Measurements from ENCODE around the gene INSL3.
A peak's percentile ranks its signal among the peaks of the same experiment; 100 is the strongest.

The INSL3 gene

DNA sequence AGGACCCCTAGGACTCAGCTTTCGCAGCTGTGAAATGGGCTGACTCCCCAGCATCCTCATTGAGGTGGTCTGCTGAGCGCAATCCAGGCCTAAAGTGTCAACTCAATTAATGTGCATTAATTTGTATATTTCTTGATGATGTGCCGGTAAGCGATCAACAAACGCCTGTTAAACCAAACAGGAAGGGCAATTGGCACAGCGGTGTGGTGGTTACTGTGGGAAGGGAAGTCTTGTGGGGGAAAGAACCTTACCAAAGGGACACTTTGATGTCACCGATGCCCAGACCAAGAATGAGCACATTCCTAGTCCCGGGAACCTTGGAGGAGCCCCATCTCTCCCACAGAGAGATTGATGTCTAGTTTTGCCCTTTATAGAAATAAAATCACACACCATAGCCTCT lies 24.8 kb upstream of the INSL3 start:
- no peak for DNase-seq (ENCODE audit: low read depth in 2 of 2)

DNA sequence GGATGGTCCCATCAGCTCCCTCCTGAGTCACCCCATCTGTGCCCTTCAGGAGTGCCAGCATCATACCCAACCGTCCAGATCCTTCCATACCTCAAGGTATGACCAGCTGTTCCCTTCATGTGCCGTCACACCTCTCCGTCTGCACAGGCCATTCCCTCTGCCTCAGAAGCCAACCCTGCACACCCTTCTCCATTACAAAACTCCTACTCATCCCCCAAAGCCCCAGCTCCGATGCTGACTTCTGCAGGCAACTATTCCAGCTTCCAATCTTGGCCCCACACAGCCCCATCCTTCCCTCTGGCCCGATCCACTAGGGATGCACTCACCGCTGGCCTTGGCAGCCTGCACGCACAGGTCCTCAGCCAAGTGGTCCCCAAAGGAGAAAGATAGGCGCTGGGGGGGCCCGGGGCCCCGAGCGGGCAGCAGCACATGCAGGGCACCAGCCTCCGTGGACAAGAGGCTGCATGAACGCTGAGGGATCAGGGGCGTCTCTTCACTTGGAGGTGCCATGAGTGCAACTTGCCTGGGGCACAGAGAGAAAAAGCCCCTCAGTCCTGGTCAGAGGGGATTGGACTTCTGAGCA lies 22.7 kb upstream of the INSL3 start:
- DNase-seq (ENCODE audit: low read depth in 2 of 2), result no peak

DNA sequence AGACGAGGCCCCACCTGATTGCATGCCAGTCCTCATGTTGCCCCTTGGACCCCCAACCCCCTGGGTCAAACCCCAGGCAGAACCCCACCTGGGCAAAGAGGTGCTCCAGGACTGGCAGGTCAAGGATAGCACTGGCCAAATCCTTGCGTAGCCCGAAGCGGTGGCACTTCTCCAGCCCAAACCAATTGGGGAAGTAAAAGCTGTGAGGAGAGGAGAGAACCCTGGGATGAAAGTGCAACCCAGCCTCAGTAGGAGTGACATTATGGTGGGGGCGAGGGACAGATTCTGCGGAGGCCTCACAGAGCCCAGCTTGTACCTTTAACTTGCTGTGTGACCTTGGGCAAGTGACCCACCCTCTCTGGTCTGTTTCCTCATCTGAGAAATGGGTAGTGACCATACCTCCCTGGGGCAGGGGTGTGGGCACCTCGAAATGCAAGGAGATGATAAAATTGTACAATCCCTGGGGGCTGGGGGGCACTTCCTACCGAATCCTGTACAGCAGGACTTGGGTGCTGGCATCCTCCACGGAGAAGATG lies 22.0 kb upstream of the INSL3 start:
- no peak for DNase-seq (ENCODE audit: low read depth in 2 of 2)

DNA sequence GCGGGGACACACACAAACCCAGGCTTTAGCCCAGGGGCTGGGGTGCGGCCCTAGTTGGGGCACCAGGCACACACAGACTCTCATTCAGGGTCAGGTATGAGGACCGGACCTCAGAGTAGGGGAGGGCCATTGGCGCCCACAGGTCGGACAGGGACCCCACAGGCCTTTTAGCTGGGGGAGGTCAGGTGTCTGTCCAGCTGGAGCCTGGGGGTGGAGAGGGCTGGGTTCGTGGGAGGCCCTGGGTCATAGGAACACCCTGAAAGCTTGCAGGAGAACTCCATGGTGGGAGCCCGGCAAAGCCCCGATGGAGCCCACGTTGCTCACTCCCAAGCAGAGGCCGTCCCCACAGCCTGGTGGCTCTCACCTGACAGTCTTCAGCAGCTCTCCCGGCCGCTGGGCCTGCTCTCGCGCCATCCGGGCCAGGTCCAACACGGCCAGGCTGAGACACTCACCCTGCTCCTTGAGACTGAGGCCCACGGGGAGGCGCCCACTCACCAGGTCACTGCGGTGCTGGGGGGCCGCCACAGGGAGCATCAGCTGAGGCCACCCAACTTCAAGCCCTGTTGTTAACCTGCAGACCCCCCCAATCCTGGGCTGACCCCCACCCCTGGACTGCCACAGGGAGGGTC lies 21.5 kb upstream of the INSL3 start:
- DNase-seq (ENCODE audit: low read depth in 2 of 2), result no peak

DNA sequence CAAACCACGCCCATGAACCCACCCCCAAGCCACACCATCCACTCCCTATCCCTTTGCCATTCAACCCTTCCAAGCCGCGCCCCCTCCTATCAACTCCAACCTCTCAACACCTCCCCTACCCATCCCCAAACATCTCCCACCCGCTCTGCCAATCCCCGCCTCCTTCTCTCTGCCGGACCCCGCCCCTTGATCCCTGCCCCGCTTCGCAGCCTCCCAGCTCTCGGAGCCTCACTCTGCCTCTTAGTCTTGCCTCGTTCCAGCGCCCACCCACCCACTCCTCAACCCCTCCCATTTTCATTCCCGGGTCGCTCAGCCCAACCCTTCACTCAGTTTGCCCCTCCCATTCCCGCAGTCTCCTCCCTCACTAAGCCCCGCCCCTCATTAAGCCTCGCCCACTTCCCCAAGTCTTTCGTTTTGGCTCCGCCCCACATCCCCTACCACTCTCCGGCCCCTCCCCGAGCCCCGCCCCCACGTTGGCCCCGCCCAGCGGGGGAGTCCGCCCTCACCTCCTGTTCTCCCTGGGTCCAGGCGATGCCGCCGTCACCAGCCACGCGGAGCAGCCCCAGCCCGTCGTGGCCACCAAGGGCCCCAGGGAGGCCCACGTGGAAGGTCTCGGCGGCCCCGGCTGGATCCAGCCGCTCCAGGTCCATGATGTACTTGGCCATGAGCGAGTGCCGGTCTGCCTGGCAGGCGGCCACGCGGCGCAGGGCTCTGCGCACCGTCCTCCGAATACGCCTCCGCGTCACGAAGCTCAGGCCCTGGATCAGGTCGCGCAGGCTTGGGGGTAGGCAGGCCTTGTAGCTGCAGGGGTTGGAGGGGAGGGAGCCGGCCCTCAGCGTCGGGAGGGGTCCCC lies 20.7 kb upstream of the INSL3 start:
- peak in 1 of 2 donors; percentile 56 for DNase-seq (ENCODE audit: low read depth in 2 of 2)

DNA sequence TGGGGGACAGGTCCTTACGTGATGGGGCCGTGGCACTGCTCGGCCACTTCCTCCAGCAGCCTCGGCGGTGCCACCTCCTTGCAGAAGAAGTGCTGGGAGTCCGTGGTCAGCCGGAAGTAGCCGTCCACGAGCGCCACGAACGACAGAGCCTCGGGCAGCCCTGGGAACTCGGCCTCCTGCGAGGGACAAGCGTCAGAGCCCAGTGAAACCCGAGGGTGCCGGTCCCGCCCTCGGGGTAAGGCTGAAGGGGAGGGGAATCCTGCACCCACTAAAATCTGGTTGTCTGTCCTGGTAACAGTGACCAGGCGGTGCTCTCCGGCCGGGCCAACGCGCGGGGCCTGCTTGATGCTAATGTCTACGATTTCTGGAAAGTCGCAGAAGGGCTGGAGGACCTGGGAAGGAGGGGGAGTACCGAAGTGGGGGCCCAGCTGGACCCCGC lies 20.1 kb upstream of the INSL3 start:
- DNase-seq (ENCODE audit: low read depth in 2 of 2), result no peak

DNA sequence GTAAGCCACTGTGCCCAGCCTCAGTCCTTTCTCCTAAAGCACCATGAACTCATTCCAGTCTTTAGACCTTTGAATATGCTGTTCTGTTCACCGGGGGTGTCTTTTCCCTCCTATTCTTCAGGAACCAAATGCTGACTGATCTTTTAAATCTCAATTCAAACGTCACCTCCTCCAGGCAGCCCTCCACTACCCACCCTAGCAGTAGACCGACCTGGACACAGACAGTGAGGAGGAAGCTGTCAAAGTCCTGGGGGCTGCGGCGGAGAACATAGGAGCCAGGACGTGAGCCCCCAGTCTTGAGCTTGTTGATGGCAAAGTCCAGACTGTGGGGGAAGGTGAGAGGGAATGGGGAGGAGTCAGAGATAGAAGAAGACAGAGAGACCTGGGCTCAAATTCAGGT lies 18.7 kb upstream of the INSL3 start:
- DNase-seq (ENCODE audit: low read depth in 2 of 2), result no peak

DNA sequence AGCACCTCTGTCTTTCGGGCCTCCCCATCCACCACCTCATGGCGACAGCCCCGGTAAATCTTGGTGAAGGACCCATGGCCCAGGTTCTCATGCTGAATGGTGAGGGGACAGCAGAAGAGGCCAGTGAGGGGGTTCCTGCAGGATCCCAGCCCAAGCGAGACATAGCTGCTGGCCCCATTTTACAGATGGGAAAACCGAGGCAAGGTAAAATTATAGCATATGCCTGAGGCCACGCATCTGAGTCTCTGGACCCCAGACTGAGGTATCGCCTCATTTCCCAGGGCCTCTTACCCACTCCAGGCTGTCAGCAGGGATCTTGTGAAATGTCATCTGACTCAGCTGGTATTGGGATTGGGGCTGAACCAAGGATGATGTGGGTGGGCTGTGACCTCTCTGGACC lies 16.7 kb upstream of the INSL3 start:
- DNase-seq (ENCODE audit: low read depth in 2 of 2), result no peak

DNA sequence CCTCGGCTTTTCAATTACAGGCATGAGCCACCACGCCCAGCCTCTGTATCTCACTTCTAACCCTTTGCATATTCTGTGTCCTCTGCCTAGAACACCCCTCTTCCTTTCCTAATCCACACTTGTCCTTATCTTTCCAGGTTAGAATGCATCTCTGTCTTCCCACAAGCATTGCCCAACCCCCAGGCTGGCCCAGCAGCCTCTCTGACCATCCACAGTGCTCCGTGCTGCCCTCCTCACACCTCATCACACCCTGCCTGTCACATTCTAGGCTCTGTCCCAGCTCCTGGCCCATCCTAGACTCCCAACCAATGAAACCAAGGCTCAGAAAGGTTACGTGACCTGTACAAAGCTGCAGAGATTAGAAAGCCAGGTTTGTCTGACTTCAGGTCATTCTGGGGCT lies 15.2 kb upstream of the INSL3 start:
- DNase-seq (ENCODE audit: low read depth in 2 of 2), result no peak

DNA sequence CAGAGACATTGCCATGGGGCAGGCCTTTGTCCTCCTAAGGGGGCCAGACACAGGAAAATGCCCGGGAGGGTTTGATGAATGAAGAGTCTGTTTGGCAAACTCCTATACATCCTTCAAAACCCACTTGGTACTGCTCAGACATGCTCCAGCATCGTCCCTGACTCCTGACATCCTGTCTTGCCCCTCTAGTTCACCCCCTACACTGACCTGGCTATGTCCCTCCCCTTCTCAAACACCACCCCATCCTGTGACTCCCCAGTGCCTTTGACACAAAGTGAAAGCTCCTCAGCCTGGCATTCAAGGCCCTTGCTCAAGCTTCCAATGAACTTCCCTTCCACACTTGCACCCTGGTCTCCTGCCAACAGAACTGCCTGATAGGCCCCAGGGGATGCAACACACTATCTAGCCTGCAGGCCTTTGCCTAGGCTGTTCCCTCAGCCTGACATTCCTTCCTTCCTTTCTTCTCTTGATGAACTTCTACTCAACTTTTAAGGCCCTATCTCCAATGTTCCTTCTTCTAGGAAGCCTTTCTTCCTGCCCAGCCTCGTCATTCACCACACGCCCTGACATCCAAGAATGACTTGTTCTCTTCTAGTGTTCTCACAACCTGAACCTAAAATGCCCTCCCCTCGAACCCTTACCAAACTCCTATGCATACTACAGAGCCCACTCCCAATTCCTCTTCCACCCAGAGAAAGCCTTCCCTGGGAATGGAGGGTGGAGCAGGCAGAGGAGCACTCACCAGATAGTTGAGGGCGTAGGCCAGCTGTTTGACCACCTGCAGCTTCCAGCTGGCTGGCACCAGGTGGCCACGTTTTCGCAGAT lies 14.1 kb upstream of the INSL3 start:
- no peak for DNase-seq (ENCODE audit: low read depth in 2 of 2)

DNA sequence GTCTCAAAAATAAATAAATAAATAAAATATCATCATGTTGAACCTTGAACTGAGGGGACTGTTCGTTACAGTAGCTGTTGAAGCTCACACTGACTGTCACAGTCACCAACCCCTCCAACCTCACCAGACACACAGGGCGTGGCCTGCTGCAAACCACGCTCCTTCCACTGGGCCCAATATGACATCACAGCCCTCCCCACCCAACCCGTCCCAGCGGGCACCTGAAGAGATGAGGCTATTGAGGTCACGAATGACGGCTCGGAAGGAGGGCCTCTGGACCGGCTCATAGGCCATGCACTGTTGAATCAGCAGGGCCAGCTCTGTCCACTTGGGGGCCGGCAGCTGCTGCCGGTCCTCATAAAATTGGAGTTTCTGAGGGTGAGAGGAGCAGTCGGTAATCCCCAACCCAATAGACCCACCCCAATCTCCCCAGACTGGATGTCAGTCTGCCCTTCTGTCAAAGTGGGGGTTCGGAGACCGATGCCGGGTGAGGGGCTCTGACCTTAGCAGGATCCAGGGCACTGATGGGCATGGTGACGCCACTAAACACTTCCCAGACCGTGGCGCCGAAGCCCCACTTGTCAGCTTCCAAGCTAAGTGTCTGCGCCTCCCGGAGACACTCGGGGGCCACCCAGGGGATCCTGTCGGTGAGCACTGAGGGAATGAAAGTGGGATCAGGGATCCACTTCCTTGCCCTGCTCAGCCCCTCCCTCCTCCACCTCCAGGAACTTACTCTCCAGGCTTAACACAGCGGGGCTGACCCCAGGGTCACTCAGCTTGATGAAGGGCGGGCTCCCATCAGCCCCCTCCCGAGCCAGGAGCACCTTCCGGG lies 13.2 kb upstream of the INSL3 start:
- DNase-seq (ENCODE audit: low read depth in 2 of 2), result no peak

DNA sequence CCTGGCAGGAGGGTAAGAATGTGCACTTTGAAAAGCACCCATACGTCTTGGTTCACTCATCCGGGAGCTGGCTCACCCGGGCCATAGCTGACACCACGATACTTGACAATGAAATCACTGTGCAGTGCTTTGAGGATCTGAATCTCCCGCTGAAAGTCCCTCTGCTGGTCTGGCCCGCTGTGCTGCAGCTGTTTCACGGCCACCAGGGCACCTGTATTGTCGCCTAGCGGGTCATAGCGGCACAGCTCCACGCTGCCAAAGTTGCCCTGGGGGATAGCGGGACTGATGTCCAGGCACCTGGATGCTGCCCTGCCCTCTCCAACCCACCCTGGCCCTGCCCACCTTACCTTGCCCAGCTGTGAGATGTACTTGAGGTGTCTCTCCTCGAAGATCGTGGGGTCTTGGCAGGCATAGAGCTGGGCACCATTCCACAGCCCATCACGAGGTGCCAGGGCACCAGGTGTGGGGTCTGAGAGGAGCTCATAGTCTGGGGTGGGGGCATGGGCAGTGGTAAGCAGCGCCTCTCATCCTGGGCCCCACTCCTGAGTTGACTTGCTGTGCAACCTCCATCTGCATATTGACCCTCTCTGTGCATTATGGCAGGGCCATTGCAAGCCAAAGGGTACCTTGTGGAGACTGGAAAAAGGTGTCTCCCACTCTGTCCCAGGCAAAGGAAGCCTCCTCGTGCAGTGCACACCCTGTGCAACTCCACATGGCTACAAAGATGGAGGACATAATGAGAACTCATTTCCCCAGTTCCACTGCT lies 11.3 kb upstream of the INSL3 start:
- DNase-seq (ENCODE audit: low read depth in 2 of 2), result no peak

DNA sequence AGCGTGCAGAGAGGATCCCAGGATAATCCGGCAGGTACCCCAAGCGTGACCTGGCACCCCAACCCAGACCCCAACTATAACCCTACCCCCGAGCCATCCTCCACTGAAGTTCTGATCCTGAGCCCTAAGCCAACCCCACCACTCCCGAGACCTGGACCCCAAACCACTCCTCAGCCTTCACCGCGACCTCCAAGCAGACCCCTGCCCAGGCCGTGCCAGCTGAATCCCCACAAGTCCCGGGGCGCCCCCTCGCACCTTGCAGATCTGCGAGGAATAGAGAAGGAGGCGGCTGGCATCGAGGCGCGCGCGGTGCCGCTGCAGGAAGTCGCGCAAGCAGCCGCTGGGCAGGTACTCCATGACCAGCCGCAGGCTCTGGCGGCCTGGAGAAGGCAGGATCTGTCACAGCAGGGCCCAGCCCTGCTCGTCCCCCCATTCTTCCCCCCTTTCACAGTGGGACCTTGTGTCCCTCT lies 10.1 kb upstream of the INSL3 start:
- DNase-seq (ENCODE audit: low read depth in 2 of 2), result no peak

DNA sequence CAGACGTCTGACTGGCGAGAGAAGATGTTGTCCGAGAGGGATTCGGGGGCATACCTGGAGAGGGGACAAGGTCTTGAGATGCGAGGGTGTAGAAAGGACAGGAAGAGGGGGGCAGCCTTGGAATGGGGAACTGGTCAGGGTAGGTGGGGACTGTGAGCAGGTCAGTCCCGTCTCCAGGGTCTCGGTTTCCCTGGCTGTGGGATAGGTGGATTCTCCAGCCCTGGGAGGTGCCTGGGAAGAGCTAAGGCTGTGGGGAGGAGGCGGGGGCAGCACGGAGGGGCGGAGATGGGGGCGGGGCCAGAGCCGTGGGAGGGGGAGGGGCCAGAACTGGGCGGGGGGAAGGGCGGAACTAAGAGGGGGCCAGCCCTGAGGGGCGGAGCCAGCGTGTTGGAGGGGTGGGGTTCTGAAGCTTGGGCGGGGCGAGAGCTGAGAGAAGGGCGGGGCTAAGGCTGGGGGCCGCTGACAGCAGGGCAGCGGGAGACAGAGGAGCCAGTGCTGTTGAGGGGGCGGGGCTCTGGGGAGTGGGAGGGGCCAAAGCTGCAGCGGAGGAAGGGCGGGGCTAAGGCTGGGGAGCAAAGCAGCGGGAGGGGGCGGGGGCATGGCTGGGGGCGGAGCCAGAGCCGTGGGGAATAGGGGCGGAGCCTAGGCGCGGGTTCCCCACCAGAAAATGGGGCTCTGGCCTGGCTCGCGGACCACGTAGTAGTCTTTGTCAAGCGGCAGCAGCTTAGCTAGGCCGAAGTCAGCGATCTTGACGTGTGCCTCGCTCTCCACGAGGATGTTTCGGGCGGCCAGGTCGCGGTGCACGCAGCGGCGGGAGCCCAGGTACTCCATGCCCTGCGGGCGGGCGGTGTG lies 9.5 kb upstream of the INSL3 start:
- no peak for DNase-seq (ENCODE audit: low read depth in 2 of 2)

DNA sequence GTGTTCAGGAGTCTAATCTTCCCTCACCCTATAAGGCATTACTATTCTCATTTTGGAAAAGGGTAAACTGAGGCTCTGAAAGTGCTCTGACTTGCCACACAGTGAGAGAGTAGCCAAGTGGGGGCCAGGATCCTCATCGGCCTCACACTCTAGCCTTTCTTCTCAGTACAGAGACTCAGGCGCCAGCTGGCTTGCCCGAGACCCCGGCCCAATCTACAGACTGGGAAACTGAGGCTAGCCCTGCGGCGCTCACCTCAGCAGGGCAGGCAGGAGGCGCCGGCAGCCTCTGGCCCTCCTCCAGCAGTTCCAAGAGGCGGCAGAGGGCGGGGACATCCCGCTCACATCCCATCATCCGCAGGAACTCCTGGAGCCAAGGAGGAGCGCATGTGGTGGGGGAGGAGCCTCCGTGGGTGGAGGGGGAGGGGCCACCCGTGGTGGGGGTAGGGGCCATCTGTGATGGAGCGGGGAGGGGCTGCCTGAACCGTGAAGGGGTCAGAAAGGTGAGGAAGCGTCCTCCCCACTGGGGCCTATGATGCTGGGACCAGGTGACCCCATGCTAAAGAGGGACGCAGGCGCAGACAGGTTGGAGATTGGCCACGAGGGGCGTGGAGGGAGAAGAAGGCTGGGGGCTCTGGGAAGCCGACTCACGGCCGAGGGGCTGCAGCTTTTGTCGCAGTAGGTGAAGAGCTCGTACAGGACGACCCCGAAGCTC lies 8.7 kb upstream of the INSL3 start:
- no peak for DNase-seq (ENCODE audit: low read depth in 2 of 2)

DNA sequence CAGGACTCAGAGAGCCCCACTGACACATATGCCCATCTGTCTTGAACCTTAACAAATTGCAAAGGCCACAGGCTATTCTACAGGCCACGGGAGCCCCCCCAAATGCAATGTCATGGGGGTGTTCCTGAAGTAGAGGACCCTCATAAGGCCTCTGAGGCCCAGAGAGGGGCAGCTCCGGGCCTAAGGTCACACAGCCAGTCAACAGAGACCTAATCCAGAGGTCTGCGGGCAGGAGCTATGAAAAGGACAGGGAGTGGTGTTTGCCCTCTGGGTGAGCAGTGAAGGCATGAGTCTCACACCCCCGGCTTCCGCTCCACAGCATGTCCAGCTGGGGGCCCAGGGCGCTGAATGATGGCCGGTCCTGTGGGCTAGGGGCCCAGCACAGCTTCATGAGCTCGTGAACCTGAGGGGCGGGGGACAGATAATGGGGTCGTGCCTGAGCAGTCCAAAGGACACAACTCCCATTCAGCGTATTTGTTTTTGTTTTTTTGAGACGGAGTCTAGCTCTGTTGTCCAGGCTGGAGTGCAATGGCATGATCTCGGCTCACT lies 5.3 kb upstream of the INSL3 start:
- no peak for DNase-seq (ENCODE audit: low read depth in 2 of 2)

DNA sequence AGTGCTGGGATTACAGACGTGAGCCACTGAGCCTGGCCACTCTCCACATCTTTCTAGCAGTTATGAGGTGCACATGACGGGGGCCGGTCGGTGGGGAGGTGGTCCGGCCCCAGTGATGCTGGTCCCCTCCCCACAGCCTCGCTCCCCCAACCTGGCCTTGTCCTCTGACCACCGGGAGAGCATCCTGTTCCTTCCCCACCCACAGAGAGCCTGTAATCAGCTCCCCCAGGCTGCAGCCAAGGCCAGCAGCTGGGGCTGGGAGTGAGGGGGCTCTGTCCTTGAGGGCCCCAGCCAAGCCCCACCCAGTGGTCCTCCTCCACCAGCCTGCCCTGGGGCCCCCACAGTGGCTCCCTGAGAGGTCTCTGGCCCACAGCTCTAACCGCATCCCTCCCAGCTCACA lies 3.0 kb upstream of the INSL3 start:
- DNase-seq (ENCODE audit: low read depth in 2 of 2), result no peak

DNA sequence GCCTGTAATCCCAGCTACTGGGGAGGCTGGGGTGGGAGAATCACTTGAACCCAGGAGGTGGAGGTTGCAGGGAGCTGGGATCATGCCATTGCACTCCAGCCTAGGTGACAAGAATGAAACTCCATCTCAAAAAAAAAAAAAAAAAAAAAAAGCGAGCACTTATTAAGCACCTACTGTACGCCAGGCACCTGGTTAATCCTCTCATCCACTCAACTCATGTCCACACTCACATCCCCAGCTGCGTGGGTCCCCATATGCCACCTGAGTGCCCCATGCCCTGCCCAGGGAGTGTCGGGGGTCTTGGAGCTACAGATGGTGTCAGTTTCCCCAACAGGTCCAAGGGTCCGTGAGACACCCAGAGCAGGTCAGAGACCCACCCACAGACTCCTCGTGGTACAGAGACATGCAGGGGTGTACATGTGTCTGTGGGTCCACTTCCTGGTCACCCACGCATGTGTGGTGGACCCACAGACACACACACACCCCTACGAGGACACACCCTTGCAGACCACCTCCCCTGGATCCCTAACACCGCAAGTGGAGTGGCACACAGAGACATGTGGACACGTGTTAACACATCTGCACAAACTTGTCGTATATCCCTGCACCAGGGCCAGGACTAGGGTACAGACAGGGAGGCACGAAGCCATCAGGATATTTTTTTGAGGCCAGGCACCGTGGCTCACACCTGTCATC lies 3.5 kb downstream of the INSL3 start:
- no peak for DNase-seq (ENCODE audit: low read depth in 2 of 2)
